Naive B cell (primary cell): ENCODE results near the gene GPR176. TPM values are rescaled to one million over a fixed set of nuclear protein-coding genes. Genes with fewer than 3 reads are reported as not detected.

ENCODE experiments used
- ATAC-seq, 2 donors: fragments of 150-1000 bp; cut with Tn5 transposase; 2 replicates each; pipeline ENCODE4 v1.10.0; 2021; ENCODE audit warnings: low read depth in 2 of 2, mild to moderate bottlenecking in 2 of 2, moderate library complexity in 2 of 2
- DNase-seq: peaks from one replicate; pipeline ENCODE4 v3.0.0; 2022
- H3K27ac Mint-ChIP-seq, 6 donors: one replicate each; pipeline ENCODE4 v1.8.0; 2020 to 2022; ENCODE audit warnings: mild to moderate bottlenecking in 6 of 6, mixed read lengths in 6 of 6, moderate library complexity in 5 of 6, inconsistent platforms in 2 of 6
- H3K27me3 Mint-ChIP-seq, 3 donors: one replicate each; pipeline ENCODE4 v1.8.0; 2021 to 2022; ENCODE audit warnings: mixed read lengths in 3 of 3, mild to moderate bottlenecking in 1 of 3
- H3K36me3 Mint-ChIP-seq, 2 donors: one replicate each; pipeline ENCODE4 v1.8.0; 2020 to 2022; ENCODE audit warnings: mixed read lengths in 2 of 2, inconsistent platforms in 1 of 2, mild to moderate bottlenecking in 1 of 2
- H3K4me1 Mint-ChIP-seq, 3 donors: one replicate each; pipeline ENCODE4 v1.8.0; 2020 to 2022; ENCODE audit warnings: mixed read lengths in 3 of 3, inconsistent platforms in 1 of 3, mild to moderate bottlenecking in 1 of 3, moderate library complexity in 1 of 3
- H3K4me3 Mint-ChIP-seq, 8 donors: one replicate each; pipeline ENCODE4 v1.8.0; 2020 to 2022; ENCODE audit warnings: mild to moderate bottlenecking in 8 of 8, mixed read lengths in 8 of 8, moderate library complexity in 8 of 8, inconsistent platforms in 2 of 8
- H3K9me3 Mint-ChIP-seq, 7 donors: one replicate each; pipeline ENCODE4 v1.8.0; 2020 to 2022; ENCODE audit warnings: mixed read lengths in 7 of 7, mild to moderate bottlenecking in 5 of 7, inconsistent platforms in 2 of 7, moderate library complexity in 1 of 7
- polyA plus RNA-seq, 6 donors: library from polyadenylated mRNA; unstranded; fragments of 300-500 nt; fragmentation: Illumina TruSeq; gene quantifications; one replicate each; pipeline ENCODE4 v1.2.3, GENCODE V29; 2021; ENCODE audit warnings: low read depth in 6 of 6

GPR176 gene
- polyA plus RNA-seq, 6 donors from 2014 or later: 0.12 to 0.15 TPM; not detected in 4

DNA sequence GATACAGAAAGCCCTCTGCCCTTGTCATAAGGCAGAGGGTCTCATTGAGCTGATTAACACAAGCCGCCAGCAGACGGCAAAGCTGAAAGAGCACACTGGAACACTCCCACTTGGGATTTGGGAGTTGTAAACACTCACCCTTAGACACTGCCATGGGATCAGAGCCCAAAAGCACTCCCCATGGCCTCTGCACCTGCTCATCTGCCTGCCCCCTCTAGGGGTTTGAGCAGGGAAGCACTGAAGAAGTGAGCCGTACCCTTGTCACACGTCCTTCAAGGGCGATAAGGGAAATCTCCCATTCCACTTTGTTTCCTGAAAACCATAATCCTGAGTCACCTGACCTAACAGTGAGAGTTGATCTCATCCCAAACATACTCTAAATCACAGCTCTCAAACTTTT lies 152.1 kb downstream of the GPR176 start:
- Mint-ChIP-seq H3K27ac (peak overlapping the region in 1 of 6 donors; percentile 26), H3K4me1 (peaks cover 0 to 7% (median 4%) of the 10 kb centered on the region in 3 donors), H3K36me3 (no peaks in the 10 kb centered on the region), H3K27me3 (no peaks in the 10 kb centered on the region), H3K4me3 (no peak overlapping the region), H3K9me3 (no peaks in the 10 kb centered on the region)
- ATAC-seq: no peak
- no peak for DNase-seq

DNA sequence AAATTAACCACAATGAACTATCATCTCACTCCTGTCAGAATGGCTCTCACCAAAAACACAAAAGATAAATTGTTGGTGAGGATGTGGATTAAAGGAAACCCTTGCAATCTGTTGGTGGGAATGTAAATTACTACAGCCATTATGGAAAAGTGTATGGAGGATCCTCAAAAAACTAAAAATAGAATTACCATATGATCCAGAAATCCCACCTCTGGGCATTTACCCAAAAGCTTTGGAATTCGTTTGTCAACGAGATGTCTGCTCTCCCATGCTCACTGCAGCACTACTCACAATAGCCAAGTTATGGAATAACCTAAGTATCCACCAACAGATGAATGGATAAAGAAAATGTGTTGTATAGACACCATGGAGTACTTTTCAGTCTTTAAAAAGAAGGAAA lies 159.1 kb downstream of the GPR176 start:
- no peaks in the 10 kb centered on the region for H3K9me3 Mint-ChIP-seq
- no peak for ATAC-seq
- H3K4me3 Mint-ChIP-seq: no peak overlapping the region
- no peaks in the 10 kb centered on the region for H3K36me3 Mint-ChIP-seq
- H3K27me3 Mint-ChIP-seq: peaks cover 0 to 5% (median 0%) of the 10 kb centered on the region in 3 donors
- DNase-seq: no peak
- H3K4me1 Mint-ChIP-seq: no peaks in the 10 kb centered on the region
- peak overlapping the region in 1 of 6 donors; percentile 5 for H3K27ac Mint-ChIP-seq

DNA sequence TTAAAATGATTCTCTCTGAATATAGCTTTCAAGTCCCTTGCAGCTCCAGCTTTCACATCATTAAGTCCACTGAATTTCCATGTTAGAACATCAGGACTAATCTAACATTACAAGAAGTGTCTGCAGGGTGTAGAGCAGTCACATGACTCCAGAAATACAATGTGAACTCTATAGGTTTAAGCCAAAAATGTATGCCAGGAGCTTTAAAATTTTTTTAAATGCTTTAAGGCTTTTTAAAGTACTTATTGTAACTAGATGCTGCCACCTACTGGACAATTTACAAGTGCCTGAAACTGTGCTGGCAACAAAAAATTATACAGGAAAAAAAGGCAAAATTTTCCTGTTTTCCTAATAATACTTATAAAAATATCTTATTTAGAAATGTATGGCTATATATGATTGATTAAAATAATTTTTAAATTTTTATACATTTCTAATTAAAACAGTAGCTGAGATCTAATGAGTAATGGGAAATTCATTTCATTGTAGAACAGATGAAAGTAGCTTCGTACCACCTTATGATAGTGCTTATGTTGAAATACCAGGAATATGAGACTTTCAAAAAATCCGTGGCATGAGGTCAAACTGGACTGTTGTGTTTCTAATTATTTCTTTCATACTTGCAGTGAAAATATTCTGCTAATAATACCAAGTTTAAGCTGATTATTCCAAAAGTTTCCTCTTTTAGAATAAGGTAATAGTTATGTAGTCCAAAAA lies 163.1 kb downstream of the GPR176 start:
- no peak for ATAC-seq
- H3K4me3 Mint-ChIP-seq: no peak overlapping the region
- H3K4me1 Mint-ChIP-seq: no peaks in the 10 kb centered on the region

GRCh38 chr15:39752991-39753390 lies 167.1 kb downstream of the GPR176 start:
- ATAC-seq (no peak), DNase-seq (no peak)
- peaks cover 0 to 7% (median 2%) of the 10 kb centered on the region in 7 donors for H3K9me3 Mint-ChIP-seq
- no peaks in the 10 kb centered on the region for H3K36me3 Mint-ChIP-seq
- H3K4me1 Mint-ChIP-seq: no peaks in the 10 kb centered on the region
- H3K4me3 Mint-ChIP-seq: no peak overlapping the region
- peaks cover 8 to 30% (median 17%) of the 10 kb centered on the region in 3 donors for H3K27me3 Mint-ChIP-seq
- no peak overlapping the region for H3K27ac Mint-ChIP-seq

More for the DNA sequence above, 163.1 kb downstream of the GPR176 start:
- Mint-ChIP-seq H3K36me3 (no peaks in the 10 kb centered on the region), H3K27me3 (peaks cover 6 to 16% (median 13%) of the 10 kb centered on the region in 3 donors), H3K9me3 (no peaks in the 10 kb centered on the region), H3K27ac (no peak overlapping the region)
- peak; percentile 26 for DNase-seq

DNA sequence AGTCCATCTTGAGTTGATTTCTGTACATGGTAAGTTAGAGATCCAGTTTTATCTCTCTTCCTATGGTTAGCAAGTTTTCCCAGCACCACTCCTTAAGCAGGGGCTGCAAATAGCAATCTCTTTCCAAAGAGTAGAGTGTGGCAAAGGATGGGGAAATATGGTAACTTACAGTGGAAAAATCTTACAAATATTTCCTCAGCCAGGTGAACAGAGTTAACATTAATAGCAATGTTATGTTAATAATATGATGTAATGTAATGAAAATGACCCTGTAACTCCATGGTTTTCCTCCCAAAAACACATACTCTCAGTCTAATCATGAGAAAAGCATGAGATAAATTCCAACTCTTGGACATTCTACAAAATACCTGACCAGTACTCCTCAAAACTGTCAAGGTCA lies 167.8 kb downstream of the GPR176 start:
- Mint-ChIP-seq H3K36me3 (no peaks in the 10 kb centered on the region), H3K9me3 (peaks cover 0 to 7% (median 2%) of the 10 kb centered on the region in 7 donors), H3K27ac (no peak overlapping the region), H3K4me3 (no peak overlapping the region), H3K27me3 (peaks cover 10 to 34% (median 19%) of the 10 kb centered on the region in 3 donors), H3K4me1 (no peaks in the 10 kb centered on the region)
- no peak for ATAC-seq
- no peak for DNase-seq

Other genes with a start within 250 kb of the GPR176 start
- gene FSIP1, start 137.4 kb downstream of the GPR176 start, polyA plus RNA-seq: under 1 TPM; 0.14 to 0.44 (median 0.27) TPM
- 10 to 100 TPM; 12.5 to 24.3 (median 17.8) TPM for gene EIF2AK4, start 13.8 kb upstream of the GPR176 start, polyA plus RNA-seq
- gene SRP14, start 118.9 kb upstream of the GPR176 start, polyA plus RNA-seq: 1,000 to 10,000 TPM in 1 of 6 donors, 100 to 1,000 TPM in 5; 640 to 1,092 (median 833) TPM
- gene BMF, start 188.6 kb upstream of the GPR176 start, polyA plus RNA-seq: 1 to 10 TPM in 5 of 6 donors, under 1 TPM in 1; 0.66 to 7.7 (median 5.5) TPM
- 1 to 10 TPM in 3 of 6 donors, under 1 TPM in 3; 0.30 to 3.7 (median 0.78) TPM for gene BUB1B, start 240.8 kb upstream of the GPR176 start, polyA plus RNA-seq